Liver (tissue), 9 donors: ENCODE results near the gene MBD6. TPM values are rescaled to one million over a fixed set of nuclear protein-coding genes. Genes with fewer than 3 reads are reported as not detected.

Source experiments
- DNase-seq: peaks from one replicate; pipeline ENCODE4 v3.0.0-alpha.2; 2017; ENCODE audit warnings: low spot score
- H3K27ac ChIP-seq, 2 donors: one replicate each; pipeline ENCODE4 v1.7.0; 2013; ENCODE audit warnings: inconsistent platforms in 2 of 2, low read length in 2 of 2, control low read depth in 1 of 2, low read depth in 1 of 2, mild to moderate bottlenecking in 1 of 2
- H3K27me3 ChIP-seq, 4 donors: one replicate each; pipeline versions ENCODE4 v1.6.1 to v1.7.0; 2013; ENCODE audit warnings: low read length in 3 of 4, inconsistent platforms in 1 of 4, mild to moderate bottlenecking in 1 of 4, moderate library complexity in 1 of 4; ENCODE audit not compliant: control insufficient read depth in 4 of 4, insufficient read depth in 4 of 4
- H3K36me3 ChIP-seq, 4 donors: one replicate each; pipeline versions ENCODE4 v1.6.1 to v1.7.0; 2013; ENCODE audit warnings: low read length in 3 of 4, mild to moderate bottlenecking in 3 of 4, low read depth in 1 of 4, moderate library complexity in 1 of 4; ENCODE audit not compliant: control insufficient read depth in 4 of 4, insufficient read depth in 3 of 4
- H3K4me1 ChIP-seq, 4 donors: one replicate each; pipeline versions ENCODE4 v1.6.1 to v1.7.0; 2013; ENCODE audit warnings: low read length in 3 of 4, mild to moderate bottlenecking in 3 of 4, moderate library complexity in 1 of 4; ENCODE audit not compliant: control insufficient read depth in 4 of 4, insufficient read depth in 4 of 4
- H3K4me3 ChIP-seq, 3 donors: one replicate each; pipeline versions ENCODE4 v1.6.1 to v1.7.0; 2013; ENCODE audit warnings: low read length in 3 of 3, control low read depth in 1 of 3, low read depth in 1 of 3, mild to moderate bottlenecking in 1 of 3
- H3K9ac ChIP-seq, 2 donors: one replicate each; pipeline ENCODE4 v1.7.0; 2013; ENCODE audit warnings: low read length in 2 of 2, mild to moderate bottlenecking in 2 of 2, moderate library complexity in 2 of 2, control low read depth in 1 of 2, low read depth in 1 of 2
- H3K9me3 ChIP-seq, 4 donors: one replicate each; pipeline versions ENCODE4 v1.6.1 to v1.7.0; 2013; ENCODE audit warnings: low read length in 3 of 4; ENCODE audit not compliant: control insufficient read depth in 4 of 4
- CTCF ChIP-seq: fragments of 150-350 bp; IDR thresholded peaks from 2 replicates; pipeline ENCODE4 v1.5.1; 2017; ENCODE audit warnings: improper control_type of control experiment, low read depth, low read length; ENCODE audit not compliant: missing input control
- EGR1 ChIP-seq, 2 donors: IDR thresholded peaks; 2 replicates each; pipeline ENCODE4 v1.6.1; 2016 to 2018; ENCODE audit warnings: antibody characterized with exemption in 2 of 2, low read depth in 2 of 2
- FOXA1 ChIP-seq: IDR thresholded peaks from 2 replicates; pipeline ENCODE4 v1.6.1; 2016; ENCODE audit warnings: antibody characterized with exemption
- FOXA2 ChIP-seq: IDR thresholded peaks from 2 replicates; pipeline ENCODE4 v1.6.1; 2016; ENCODE audit warnings: antibody characterized with exemption
- HNF4A ChIP-seq, 2 donors: conservative IDR thresholded peaks; 2 replicates each; pipeline ENCODE4 v1.6.1; 2016; ENCODE audit warnings: antibody characterized with exemption in 2 of 2, mild to moderate bottlenecking in 2 of 2
- JUND ChIP-seq, 2 donors: IDR thresholded peaks; 2 replicates each; pipeline ENCODE4 v1.6.1; 2016; ENCODE audit warnings: antibody characterized with exemption in 2 of 2
- NR2F2 ChIP-seq: IDR thresholded peaks from 2 replicates; pipeline ENCODE4 v1.6.1; 2016; ENCODE audit warnings: antibody characterized with exemption
- RAD21 ChIP-seq, 2 donors: IDR thresholded peaks; 2 replicates each; pipeline ENCODE4 v1.6.1; 2016; ENCODE audit warnings: antibody characterized with exemption in 2 of 2, mild to moderate bottlenecking in 2 of 2
- RXRA ChIP-seq, 2 donors: IDR thresholded peaks; 2 replicates each; pipeline ENCODE4 v1.6.1; 2017 to 2018; ENCODE audit warnings: antibody characterized with exemption in 2 of 2, mild to moderate bottlenecking in 1 of 2
- SP1 ChIP-seq: IDR thresholded peaks from 2 replicates; pipeline ENCODE4 v1.6.1; 2018; ENCODE audit warnings: antibody characterized with exemption, mild to moderate bottlenecking
- TAF1 ChIP-seq: conservative IDR thresholded peaks from 2 replicates; pipeline ENCODE4 v1.6.1; 2016; ENCODE audit warnings: antibody characterized with exemption, mild to moderate bottlenecking
- YY1 ChIP-seq: IDR thresholded peaks from 2 replicates; pipeline ENCODE4 v1.6.1; 2016; ENCODE audit warnings: antibody characterized with exemption, mild to moderate bottlenecking
- WGBS: extraction: QIAGEN DNeasy Blood & Tissue Kit; methylation state at CpG from one replicate; pipeline ENCODE4 v1.1.7; 2013; 5-methylcytosine and 5-hydroxymethylcytosine counted together
- polyA plus RNA-seq, 2 donors: library from polyadenylated mRNA; stranded (reverse) in 1 of 2; unstranded in 1 of 2; fragments of 200-250 nt in 1 of 2; fragments of >200 nt in 1 of 2; fragmentation: Nextera tagmentation in 1 of 2; extraction: Ambion mirVana in 1 of 2; gene quantifications; one replicate each; pipeline versions ENCODE4 v1.2.1 to v1.2.3, GENCODE V29; 2013 to 2015
- total RNA-seq, 2 donors: library from RNA; depleted of rRNA; stranded (reverse); fragments of >200 nt; gene quantifications; one replicate each; pipeline ENCODE4 v1.2.3, GENCODE V29; 2014
- TF ChIP-seq, protein P1 (sequence below): IDR thresholded peaks from 2 replicates; pipeline ENCODE4 v1.6.1; 2016; ENCODE audit warnings: antibody characterized with exemption
- TF ChIP-seq, protein P2 (sequence below): IDR thresholded peaks from 2 replicates; pipeline ENCODE4 v1.6.1; 2016; ENCODE audit warnings: antibody characterized with exemption
- TF ChIP-seq, protein P3 (sequence below): IDR thresholded peaks from 2 replicates; pipeline ENCODE4 v1.6.1; 2016; ENCODE audit warnings: antibody characterized with exemption, mild to moderate bottlenecking
- donor health status: healthy.
- donor health status: healthy.
- donor health status: healthy.
- donor health status: healthy.
- donor health status: healthy.

Gene MBD6
- total and polyA plus RNA-seq, 4 donors: 9.9 to 20.2 (median 14.9) TPM

DNA sequence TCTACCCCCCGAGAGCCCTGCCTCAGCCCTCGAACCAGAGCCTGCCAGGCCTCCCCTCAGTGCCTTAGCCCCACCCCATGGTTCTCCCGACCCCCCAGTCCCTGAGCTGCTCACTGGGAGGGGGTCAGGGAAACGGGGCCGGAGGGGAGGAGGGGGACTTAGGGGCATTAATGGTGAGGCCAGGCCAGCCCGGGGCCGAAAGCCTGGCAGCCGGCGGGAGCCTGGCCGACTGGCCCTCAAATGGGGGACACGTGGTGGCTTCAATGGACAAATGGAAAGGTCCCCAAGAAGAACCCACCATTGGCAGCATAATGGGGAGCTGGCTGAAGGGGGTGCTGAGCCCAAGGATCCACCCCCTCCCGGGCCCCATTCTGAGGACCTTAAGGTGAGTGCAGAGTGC lies 5.6 kb downstream of the MBD6 start (continued):
- TF ChIP-seq, protein P1, sequence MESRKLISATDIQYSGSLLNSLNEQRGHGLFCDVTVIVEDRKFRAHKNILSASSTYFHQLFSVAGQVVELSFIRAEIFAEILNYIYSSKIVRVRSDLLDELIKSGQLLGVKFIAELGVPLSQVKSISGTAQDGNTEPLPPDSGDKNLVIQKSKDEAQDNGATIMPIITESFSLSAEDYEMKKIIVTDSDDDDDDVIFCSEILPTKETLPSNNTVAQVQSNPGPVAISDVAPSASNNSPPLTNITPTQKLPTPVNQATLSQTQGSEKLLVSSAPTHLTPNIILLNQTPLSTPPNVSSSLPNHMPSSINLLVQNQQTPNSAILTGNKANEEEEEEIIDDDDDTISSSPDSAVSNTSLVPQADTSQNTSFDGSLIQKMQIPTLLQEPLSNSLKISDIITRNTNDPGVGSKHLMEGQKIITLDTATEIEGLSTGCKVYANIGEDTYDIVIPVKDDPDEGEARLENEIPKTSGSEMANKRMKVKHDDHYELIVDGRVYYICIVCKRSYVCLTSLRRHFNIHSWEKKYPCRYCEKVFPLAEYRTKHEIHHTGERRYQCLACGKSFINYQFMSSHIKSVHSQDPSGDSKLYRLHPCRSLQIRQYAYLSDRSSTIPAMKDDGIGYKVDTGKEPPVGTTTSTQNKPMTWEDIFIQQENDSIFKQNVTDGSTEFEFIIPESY: no peak
- TF ChIP-seq RXRA (IDR thresholded peaks at IDR 0.05): no peak
- TF ChIP-seq, protein P2, sequence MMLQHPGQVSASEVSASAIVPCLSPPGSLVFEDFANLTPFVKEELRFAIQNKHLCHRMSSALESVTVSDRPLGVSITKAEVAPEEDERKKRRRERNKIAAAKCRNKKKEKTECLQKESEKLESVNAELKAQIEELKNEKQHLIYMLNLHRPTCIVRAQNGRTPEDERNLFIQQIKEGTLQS: no peak
- no peak for TF ChIP-seq EGR1 (IDR thresholded peaks at IDR 0.05; ENCODE audit: low read depth in 2 of 2)

- TF ChIP-seq, protein P1: no peak
- TF ChIP-seq NR2F2 (no peak), JUND (IDR thresholded peaks at IDR 0.05) (no peak), HNF4A (conservative IDR thresholded peaks at IDR 0.05) (no peak), RXRA (IDR thresholded peaks at IDR 0.05) (no peak)
- TF ChIP-seq, protein P3, sequence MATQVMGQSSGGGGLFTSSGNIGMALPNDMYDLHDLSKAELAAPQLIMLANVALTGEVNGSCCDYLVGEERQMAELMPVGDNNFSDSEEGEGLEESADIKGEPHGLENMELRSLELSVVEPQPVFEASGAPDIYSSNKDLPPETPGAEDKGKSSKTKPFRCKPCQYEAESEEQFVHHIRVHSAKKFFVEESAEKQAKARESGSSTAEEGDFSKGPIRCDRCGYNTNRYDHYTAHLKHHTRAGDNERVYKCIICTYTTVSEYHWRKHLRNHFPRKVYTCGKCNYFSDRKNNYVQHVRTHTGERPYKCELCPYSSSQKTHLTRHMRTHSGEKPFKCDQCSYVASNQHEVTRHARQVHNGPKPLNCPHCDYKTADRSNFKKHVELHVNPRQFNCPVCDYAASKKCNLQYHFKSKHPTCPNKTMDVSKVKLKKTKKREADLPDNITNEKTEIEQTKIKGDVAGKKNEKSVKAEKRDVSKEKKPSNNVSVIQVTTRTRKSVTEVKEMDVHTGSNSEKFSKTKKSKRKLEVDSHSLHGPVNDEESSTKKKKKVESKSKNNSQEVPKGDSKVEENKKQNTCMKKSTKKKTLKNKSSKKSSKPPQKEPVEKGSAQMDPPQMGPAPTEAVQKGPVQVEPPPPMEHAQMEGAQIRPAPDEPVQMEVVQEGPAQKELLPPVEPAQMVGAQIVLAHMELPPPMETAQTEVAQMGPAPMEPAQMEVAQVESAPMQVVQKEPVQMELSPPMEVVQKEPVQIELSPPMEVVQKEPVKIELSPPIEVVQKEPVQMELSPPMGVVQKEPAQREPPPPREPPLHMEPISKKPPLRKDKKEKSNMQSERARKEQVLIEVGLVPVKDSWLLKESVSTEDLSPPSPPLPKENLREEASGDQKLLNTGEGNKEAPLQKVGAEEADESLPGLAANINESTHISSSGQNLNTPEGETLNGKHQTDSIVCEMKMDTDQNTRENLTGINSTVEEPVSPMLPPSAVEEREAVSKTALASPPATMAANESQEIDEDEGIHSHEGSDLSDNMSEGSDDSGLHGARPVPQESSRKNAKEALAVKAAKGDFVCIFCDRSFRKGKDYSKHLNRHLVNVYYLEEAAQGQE: no peak
These were observed 6.4 kb downstream of the MBD6 start for GRCh38 chr12:57528831-57529555.

DNA sequence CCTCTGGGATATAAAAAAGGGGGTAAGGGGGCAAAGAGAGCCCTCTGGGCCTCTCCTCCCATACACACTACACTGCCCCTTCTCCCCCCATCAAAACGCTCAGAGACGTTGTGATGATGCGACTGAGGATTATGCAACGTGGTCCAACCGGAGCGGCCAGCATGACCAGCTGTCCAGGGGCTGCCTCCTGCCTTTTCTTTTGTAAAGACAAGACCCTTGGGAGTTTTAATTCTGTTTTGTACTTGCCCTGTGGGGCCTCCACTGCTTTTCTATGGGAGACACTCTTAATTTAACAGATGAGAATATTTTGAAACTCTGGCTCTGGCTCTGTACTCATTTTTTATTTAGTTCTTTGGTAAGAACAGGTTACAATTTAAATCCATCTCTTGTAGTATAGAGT lies 7.2 kb downstream of the MBD6 start:
- no peaks in the 10 kb centered on the region for H3K27me3 ChIP-seq
- H3K9me3 ChIP-seq: no peaks in the 10 kb centered on the region
- peaks cover 0 to 3% (median 2%) of the 10 kb centered on the region in 4 donors for H3K4me1 ChIP-seq
- WGBS: 82% methylated on average over 6 of the region's 6 CpGs
- DNase-seq: no peak
- no peak overlapping the region for H3K27ac ChIP-seq
- H3K4me3 ChIP-seq: no peak overlapping the region
- H3K36me3 ChIP-seq: peaks cover 21 to 77% (median 49%) of the 10 kb centered on the region in 4 donors
- no peak overlapping the region for H3K9ac ChIP-seq
- TF ChIP-seq HNF4A (conservative IDR thresholded peaks at IDR 0.05) (no peak), RAD21 (IDR thresholded peaks at IDR 0.05) (no peak), EGR1 (IDR thresholded peaks at IDR 0.05; ENCODE audit: low read depth in 2 of 2) (no peak), SP1 (no peak), YY1 (no peak), FOXA2 (no peak), FOXA1 (no peak), NR2F2 (no peak), TAF1 (no peak), CTCF (no peak), RXRA (IDR thresholded peaks at IDR 0.05) (no peak)
- TF ChIP-seq, protein P3: no peak

More at GRCh38 chr12:57528831-57529555, 6.4 kb downstream of the MBD6 start:
- no peak overlapping the region for H3K27ac ChIP-seq
- H3K27me3 ChIP-seq: no peaks in the 10 kb centered on the region
- peaks cover 5 to 12% (median 10%) of the 10 kb centered on the region in 4 donors for H3K4me1 ChIP-seq
- no peaks in the 10 kb centered on the region for H3K9me3 ChIP-seq
- peaks cover 21 to 71% (median 51%) of the 10 kb centered on the region in 4 donors for H3K36me3 ChIP-seq
- WGBS: 83% methylated on average over 10 of the region's 10 CpGs
- DNase-seq: no peak
- no peak overlapping the region for H3K4me3 ChIP-seq
- no peak overlapping the region for H3K9ac ChIP-seq
